ENCODE measurements around the gene BAK1.
A peak's percentile ranks its signal among the peaks of the same experiment; 100 is the strongest.

DNA sequence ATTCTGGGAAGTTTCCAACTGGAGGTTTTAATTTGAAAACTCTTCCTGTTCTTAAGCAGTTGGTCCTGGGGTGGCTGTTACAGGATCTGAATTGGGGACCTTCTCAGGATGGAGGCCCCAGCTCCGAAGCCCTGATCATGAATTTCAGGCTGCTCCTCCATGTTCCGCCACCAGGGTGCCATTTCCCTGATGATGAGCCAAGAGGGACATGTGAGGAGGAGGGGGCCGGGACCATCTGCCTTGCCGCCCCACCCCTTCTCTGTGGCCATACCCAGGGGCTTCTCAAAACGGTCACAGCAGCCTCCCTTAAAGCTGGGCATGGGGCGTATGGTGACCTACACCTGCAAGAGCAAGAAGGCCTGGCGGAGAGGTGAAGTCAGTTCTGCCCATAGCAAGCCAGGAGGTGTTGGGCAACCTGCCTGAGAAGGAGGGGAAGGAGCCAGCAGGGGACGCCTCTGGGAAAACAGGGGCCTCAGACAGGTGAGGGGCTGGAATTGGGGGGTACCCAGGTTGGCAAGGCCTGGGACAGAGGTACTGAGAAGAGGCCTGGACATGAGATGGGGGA is 3.6 kb upstream of the BAK1 start:
- TF ChIP-seq, protein P1, sequence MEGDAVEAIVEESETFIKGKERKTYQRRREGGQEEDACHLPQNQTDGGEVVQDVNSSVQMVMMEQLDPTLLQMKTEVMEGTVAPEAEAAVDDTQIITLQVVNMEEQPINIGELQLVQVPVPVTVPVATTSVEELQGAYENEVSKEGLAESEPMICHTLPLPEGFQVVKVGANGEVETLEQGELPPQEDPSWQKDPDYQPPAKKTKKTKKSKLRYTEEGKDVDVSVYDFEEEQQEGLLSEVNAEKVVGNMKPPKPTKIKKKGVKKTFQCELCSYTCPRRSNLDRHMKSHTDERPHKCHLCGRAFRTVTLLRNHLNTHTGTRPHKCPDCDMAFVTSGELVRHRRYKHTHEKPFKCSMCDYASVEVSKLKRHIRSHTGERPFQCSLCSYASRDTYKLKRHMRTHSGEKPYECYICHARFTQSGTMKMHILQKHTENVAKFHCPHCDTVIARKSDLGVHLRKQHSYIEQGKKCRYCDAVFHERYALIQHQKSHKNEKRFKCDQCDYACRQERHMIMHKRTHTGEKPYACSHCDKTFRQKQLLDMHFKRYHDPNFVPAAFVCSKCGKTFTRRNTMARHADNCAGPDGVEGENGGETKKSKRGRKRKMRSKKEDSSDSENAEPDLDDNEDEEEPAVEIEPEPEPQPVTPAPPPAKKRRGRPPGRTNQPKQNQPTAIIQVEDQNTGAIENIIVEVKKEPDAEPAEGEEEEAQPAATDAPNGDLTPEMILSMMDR (IDR thresholded peaks at IDR 0.05; ENCODE audit: insufficient read depth, low read depth, low read length) = peak; percentile 22
- TF ChIP-seq EZH2 (IDR thresholded peaks at IDR 0.05; ENCODE audit: insufficient read depth, low read length) = no peak
